Stomach (tissue), 4 donors: ENCODE results near the gene VANGL1.

Source experiments
- POLR2AphosphoS5 ChIP-seq, 3 donors: sonication (generic); formaldehyde crosslinking; IDR thresholded peaks; one replicate each; pipeline ENCODE4 v1.6.1; 2016; ENCODE audit warnings: antibody characterized with exemption in 3 of 3
- TF ChIP-seq, protein P1 (sequence below), 7 experiments: fragments of 450-650 bp in 4 of 7; fragments of 200-600 bp in 3 of 7; sonication (generic) in 3 of 7; IDR thresholded peaks; one replicate each; pipeline ENCODE4 v1.5.1; 2016 to 2019; ENCODE audit warnings: antibody characterized with exemption in 7 of 7, control low read depth in 2 of 7, mild to moderate bottlenecking in 1 of 7

DNA sequence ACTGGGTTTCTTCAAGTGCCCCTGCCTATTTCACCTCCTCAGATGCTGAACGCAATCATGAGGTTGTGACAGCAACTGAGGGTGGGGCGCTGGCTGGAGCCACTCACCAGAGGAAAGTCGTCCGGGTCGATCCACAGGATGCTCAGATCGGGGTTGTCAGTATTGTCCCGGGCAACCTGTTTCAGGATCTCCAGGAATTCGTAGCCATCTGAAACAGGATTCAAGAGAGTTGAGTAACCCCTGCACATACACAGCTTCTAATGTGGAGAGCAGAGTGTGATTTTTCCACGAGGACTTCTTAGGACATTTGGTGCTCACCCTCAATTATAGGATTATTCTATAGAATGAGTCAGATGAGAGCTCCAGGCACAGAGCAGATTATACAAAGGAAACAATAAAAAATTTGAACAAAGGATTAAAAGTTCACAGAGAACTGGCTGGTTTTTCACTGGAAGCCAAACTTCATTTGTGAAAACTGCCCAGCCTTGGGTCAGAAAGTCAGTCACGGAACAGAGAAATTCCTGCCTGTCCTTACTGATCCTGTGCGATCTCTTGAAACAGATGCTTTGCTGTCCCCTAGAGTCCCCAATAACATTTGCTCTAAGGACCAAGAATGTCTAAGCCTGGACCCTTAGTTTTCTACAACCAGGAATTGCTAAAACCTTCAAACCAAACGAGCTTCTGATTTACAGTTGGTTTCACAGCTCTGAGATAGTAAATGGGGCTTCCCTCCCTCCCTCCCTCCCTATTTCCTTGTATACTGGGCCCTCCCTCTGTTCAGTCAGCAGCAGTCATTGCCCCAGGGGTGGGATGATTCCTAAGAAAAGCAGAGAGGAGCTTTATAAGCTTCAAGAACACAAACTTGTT lies 63.5 kb downstream of the VANGL1 start:
- TF ChIP-seq, protein P1, sequence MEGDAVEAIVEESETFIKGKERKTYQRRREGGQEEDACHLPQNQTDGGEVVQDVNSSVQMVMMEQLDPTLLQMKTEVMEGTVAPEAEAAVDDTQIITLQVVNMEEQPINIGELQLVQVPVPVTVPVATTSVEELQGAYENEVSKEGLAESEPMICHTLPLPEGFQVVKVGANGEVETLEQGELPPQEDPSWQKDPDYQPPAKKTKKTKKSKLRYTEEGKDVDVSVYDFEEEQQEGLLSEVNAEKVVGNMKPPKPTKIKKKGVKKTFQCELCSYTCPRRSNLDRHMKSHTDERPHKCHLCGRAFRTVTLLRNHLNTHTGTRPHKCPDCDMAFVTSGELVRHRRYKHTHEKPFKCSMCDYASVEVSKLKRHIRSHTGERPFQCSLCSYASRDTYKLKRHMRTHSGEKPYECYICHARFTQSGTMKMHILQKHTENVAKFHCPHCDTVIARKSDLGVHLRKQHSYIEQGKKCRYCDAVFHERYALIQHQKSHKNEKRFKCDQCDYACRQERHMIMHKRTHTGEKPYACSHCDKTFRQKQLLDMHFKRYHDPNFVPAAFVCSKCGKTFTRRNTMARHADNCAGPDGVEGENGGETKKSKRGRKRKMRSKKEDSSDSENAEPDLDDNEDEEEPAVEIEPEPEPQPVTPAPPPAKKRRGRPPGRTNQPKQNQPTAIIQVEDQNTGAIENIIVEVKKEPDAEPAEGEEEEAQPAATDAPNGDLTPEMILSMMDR (IDR thresholded peaks at IDR 0.05): no peak
- TF ChIP-seq POLR2AphosphoS5 (IDR thresholded peaks at IDR 0.05): no peak
